ENCODE measurements around the gene ATP6V0B. TPM values are rescaled to one million over a fixed set of nuclear protein-coding genes. Genes with fewer than 3 reads are reported as not detected.

The ATP6V0B gene
- total and polyA plus RNA-seq, 2 donors = 44.4 to 120 TPM

- no peaks in the 10 kb centered on the region for H3K4me1 ChIP-seq (ENCODE audit: insufficient read depth)
- H3K4me3 ChIP-seq (ENCODE audit: low read depth, low read length) = no peak overlapping the region
- 69% methylated on average over 8 of the region's 8 CpGs for WGBS
- H3K36me3 ChIP-seq (ENCODE audit: insufficient read depth) = peaks cover 2% of the 10 kb centered on the region
- DNase-seq (ENCODE audit: extremely low spot score) = no peak
- H3K27ac ChIP-seq (ENCODE audit: low read depth) = no peak overlapping the region
Observed at GRCh38 chr1:43952731-43953346, 21.9 kb upstream of the ATP6V0B start.

GRCh38 chr1:43953361-43953760 is 21.4 kb upstream of the ATP6V0B start:
- Histone ChIP-seq H3K36me3 (ENCODE audit: insufficient read depth) (peaks cover 2% of the 10 kb centered on the region), H3K4me1 (ENCODE audit: insufficient read depth) (no peaks in the 10 kb centered on the region), H3K27ac (ENCODE audit: low read depth) (no peak overlapping the region), H3K4me3 (ENCODE audit: low read depth, low read length) (no peak overlapping the region)
- DNase-seq (ENCODE audit: extremely low spot score) = no peak
- WGBS = 79% methylated on average over 3 of the region's 3 CpGs

- Histone ChIP-seq H3K36me3 (ENCODE audit: insufficient read depth) (peaks cover 4% of the 10 kb centered on the region), H3K4me1 (ENCODE audit: insufficient read depth) (no peaks in the 10 kb centered on the region), H3K27ac (ENCODE audit: low read depth) (no peak overlapping the region), H3K4me3 (ENCODE audit: low read depth, low read length) (no peak overlapping the region)
- DNase-seq (ENCODE audit: extremely low spot score) = no peak
- WGBS = 87% methylated on average over 5 of the region's 5 CpGs
Observed at GRCh38 chr1:43954036-43954435, 20.7 kb upstream of the ATP6V0B start.

GRCh38 chr1:43956234-43956633 is 18.5 kb upstream of the ATP6V0B start:
- 96% methylated on average over 8 of the region's 8 CpGs for WGBS
- Histone ChIP-seq H3K4me1 (ENCODE audit: insufficient read depth) (no peaks in the 10 kb centered on the region), H3K27ac (ENCODE audit: low read depth) (no peak overlapping the region), H3K4me3 (ENCODE audit: low read depth, low read length) (no peak overlapping the region), H3K36me3 (ENCODE audit: insufficient read depth) (peaks cover 3% of the 10 kb centered on the region)
- no peak for DNase-seq (ENCODE audit: extremely low spot score)

GRCh38 chr1:43957407-43958040 is 17.2 kb upstream of the ATP6V0B start:
- Histone ChIP-seq H3K36me3 (ENCODE audit: insufficient read depth) (peaks cover 3% of the 10 kb centered on the region), H3K4me1 (ENCODE audit: insufficient read depth) (no peaks in the 10 kb centered on the region), H3K4me3 (ENCODE audit: low read depth, low read length) (no peak overlapping the region), H3K27ac (ENCODE audit: low read depth) (no peak overlapping the region)
- WGBS = 85% methylated on average over 7 of the region's 7 CpGs
- no peak for DNase-seq (ENCODE audit: extremely low spot score)

GRCh38 chr1:43958351-43959255 is 16.2 kb upstream of the ATP6V0B start:
- WGBS = 86% methylated on average over 9 of the region's 9 CpGs
- no peak overlapping the region for H3K4me3 ChIP-seq (ENCODE audit: low read depth, low read length)
- H3K36me3 ChIP-seq (ENCODE audit: insufficient read depth) = peaks cover 3% of the 10 kb centered on the region
- H3K4me1 ChIP-seq (ENCODE audit: insufficient read depth) = no peaks in the 10 kb centered on the region
- no peak overlapping the region for H3K27ac ChIP-seq (ENCODE audit: low read depth)
- no peak for DNase-seq (ENCODE audit: extremely low spot score)

- DNase-seq (ENCODE audit: extremely low spot score) = no peak
- Histone ChIP-seq H3K4me3 (ENCODE audit: low read depth, low read length) (no peak overlapping the region), H3K36me3 (ENCODE audit: insufficient read depth) (peaks cover 5% of the 10 kb centered on the region), H3K27ac (ENCODE audit: low read depth) (no peak overlapping the region), H3K4me1 (ENCODE audit: insufficient read depth) (no peaks in the 10 kb centered on the region)
- 90% methylated on average over 8 of the region's 8 CpGs for WGBS
Observed at GRCh38 chr1:43960798-43961197, 14.0 kb upstream of the ATP6V0B start.

GRCh38 chr1:43961692-43962091 is 13.1 kb upstream of the ATP6V0B start:
- H3K4me1 ChIP-seq (ENCODE audit: insufficient read depth) = no peaks in the 10 kb centered on the region
- H3K27ac ChIP-seq (ENCODE audit: low read depth) = no peak overlapping the region
- no peak for DNase-seq (ENCODE audit: extremely low spot score)
- peaks cover 5% of the 10 kb centered on the region for H3K36me3 ChIP-seq (ENCODE audit: insufficient read depth)
- H3K4me3 ChIP-seq (ENCODE audit: low read depth, low read length) = no peak overlapping the region
- WGBS = 90% methylated on average over 3 of the region's 3 CpGs

- no peaks in the 10 kb centered on the region for H3K4me1 ChIP-seq (ENCODE audit: insufficient read depth)
- no peak overlapping the region for H3K4me3 ChIP-seq (ENCODE audit: low read depth, low read length)
- no peak overlapping the region for H3K27ac ChIP-seq (ENCODE audit: low read depth)
- 87% methylated on average over 2 of the region's 2 CpGs for WGBS
- H3K36me3 ChIP-seq (ENCODE audit: insufficient read depth) = peaks cover 5% of the 10 kb centered on the region
- DNase-seq (ENCODE audit: extremely low spot score) = no peak
Observed at GRCh38 chr1:43962324-43962723, 12.4 kb upstream of the ATP6V0B start.

GRCh38 chr1:43963006-43963405 is 11.8 kb upstream of the ATP6V0B start:
- no peak overlapping the region for H3K4me3 ChIP-seq (ENCODE audit: low read depth, low read length)
- peaks cover 5% of the 10 kb centered on the region for H3K36me3 ChIP-seq (ENCODE audit: insufficient read depth)
- 93% methylated on average over 3 of the region's 3 CpGs for WGBS
- H3K4me1 ChIP-seq (ENCODE audit: insufficient read depth) = no peaks in the 10 kb centered on the region
- no peak for DNase-seq (ENCODE audit: extremely low spot score)
- no peak overlapping the region for H3K27ac ChIP-seq (ENCODE audit: low read depth)

- 85% methylated on average over 5 of the region's 5 CpGs for WGBS
- no peak overlapping the region for H3K27ac ChIP-seq (ENCODE audit: low read depth)
- no peaks in the 10 kb centered on the region for H3K4me1 ChIP-seq (ENCODE audit: insufficient read depth)
- H3K36me3 ChIP-seq (ENCODE audit: insufficient read depth) = peaks cover 5% of the 10 kb centered on the region
- DNase-seq (ENCODE audit: extremely low spot score) = no peak
- H3K4me3 ChIP-seq (ENCODE audit: low read depth, low read length) = no peak overlapping the region
Observed at GRCh38 chr1:43963890-43964289, 10.9 kb upstream of the ATP6V0B start.

GRCh38 chr1:43965316-43965715 is 9.4 kb upstream of the ATP6V0B start:
- WGBS = 85% methylated on average over 3 of the region's 3 CpGs
- H3K27ac ChIP-seq (ENCODE audit: low read depth) = no peak overlapping the region
- H3K36me3 ChIP-seq (ENCODE audit: insufficient read depth) = peaks cover 2% of the 10 kb centered on the region
- no peaks in the 10 kb centered on the region for H3K4me1 ChIP-seq (ENCODE audit: insufficient read depth)
- H3K4me3 ChIP-seq (ENCODE audit: low read depth, low read length) = no peak overlapping the region
- DNase-seq (ENCODE audit: extremely low spot score) = no peak

GRCh38 chr1:43968348-43968948 is 6.3 kb upstream of the ATP6V0B start:
- peaks cover 2% of the 10 kb centered on the region for H3K36me3 ChIP-seq (ENCODE audit: insufficient read depth)
- no peak overlapping the region for H3K27ac ChIP-seq (ENCODE audit: low read depth)
- DNase-seq (ENCODE audit: extremely low spot score) = no peak
- H3K4me1 ChIP-seq (ENCODE audit: insufficient read depth) = no peaks in the 10 kb centered on the region
- 85% methylated on average over 6 of the region's 6 CpGs for WGBS
- H3K4me3 ChIP-seq (ENCODE audit: low read depth, low read length) = no peak overlapping the region
